BJ (cell line): Measurements from ENCODE around the gene SUGT1. TPM values are rescaled to one million over a fixed set of nuclear protein-coding genes. Genes with fewer than 3 reads are reported as not detected.

Experiments
- CTCF ChIA-PET: fragments of 350-600 bp; formaldehyde crosslinking; extraction: SDS; loops from one replicate; lab custom pipeline; 2021; ENCODE audit warnings: antibody characterized with exemption, inconsistent platforms; lab: Yijun Ruan, JAX
- POLR2A ChIA-PET: fragments of 300-600 bp; sonication (Branson Sonifier 250); formaldehyde crosslinking; extraction: SDS; loops from one replicate; lab custom pipeline; 2021; ENCODE audit warnings: antibody characterized with exemption; lab: Charles Lee
- DNase-seq: peaks from one replicate; pipeline ENCODE4 v3.0.0-alpha.2; 2011; ENCODE audit warnings: low read depth
- H3K27me3 ChIP-seq: 2 replicates; pipeline ENCODE4 v1.6.0; 2011; ENCODE audit warnings: low read length; ENCODE audit not compliant: control insufficient read depth, insufficient read depth
- H3K36me3 ChIP-seq: 2 replicates; pipeline ENCODE4 v1.5.1; 2011; ENCODE audit warnings: low read length; ENCODE audit not compliant: control insufficient read depth, insufficient read depth
- H3K4me3 ChIP-seq: 2 replicates; pipeline ENCODE4 v1.5.1; 2011; ENCODE audit warnings: low read depth, mild to moderate bottlenecking, control low read depth, low read length
- CTCF ChIP-seq: IDR thresholded peaks from 2 replicates; pipeline ENCODE4 v1.5.1; 2011; ENCODE audit warnings: low read depth, mild to moderate bottlenecking, control low read depth, inconsistent platforms, low read length, moderate library complexity; ENCODE audit not compliant: insufficient read depth
- polyA plus RNA-seq: library from polyadenylated mRNA; depleted of rRNA; stranded (reverse); fragments of >200 nt; gene quantifications from 2 replicates; pipeline ENCODE4 v1.2.3, GENCODE V29; 2011

SUGT1 gene
- polyA plus RNA-seq, 1 experiment = 28.5 TPM

- Histone ChIP-seq H3K4me3 (no peak overlapping the region), H3K27me3 (peaks cover 22% of the 10 kb centered on the region), H3K36me3 (no peaks in the 10 kb centered on the region)
- CTCF ChIA-PET = interaction anchor here (0.6 to 1.7 kb wide), 3 partner anchors 15 to 85 kb away, joined by 3 read pairs; partner anchors contain the start of gene SUGT1
- TF ChIP-seq CTCF = no peak
- POLR2A ChIA-PET = no interaction called here
- no peak for DNase-seq
Measured at GRCh38 chr13:52737451-52737850, 84.8 kb downstream of the SUGT1 start.

- no peak for TF ChIP-seq CTCF
- ChIA-PET CTCF (interaction anchor here (0.6 to 0.9 kb wide), 2 partner anchors 54 to 85 kb away, joined by 3 read pairs; partner anchors contain the start of gene SUGT1), POLR2A (no interaction called here)
- DNase-seq = no peak
- no peaks in the 10 kb centered on the region for H3K36me3 ChIP-seq
- no peak overlapping the region for H3K4me3 ChIP-seq
- peaks cover 22% of the 10 kb centered on the region for H3K27me3 ChIP-seq
Measured at GRCh38 chr13:52737965-52738364, 85.3 kb downstream of the SUGT1 start.

GRCh38 chr13:52738719-52739467, 86.3 kb downstream of the SUGT1 start:
- ChIA-PET CTCF (no interaction called here), POLR2A (no interaction called here)
- DNase-seq = no peak
- peak; percentile 32; the same call in 1 of the 2 replicates for TF ChIP-seq CTCF
- H3K4me3 ChIP-seq = no peak overlapping the region
- H3K36me3 ChIP-seq = no peaks in the 10 kb centered on the region
- peaks cover 22% of the 10 kb centered on the region for H3K27me3 ChIP-seq

GRCh38 chr13:52739468-52740071, 86.9 kb downstream of the SUGT1 start, which contains the start of gene CNMD:
Gene CNMD (minus strand): TSS chr13:52739820. CDS start chr13:52739701, 119 bp downstream.
- DNase-seq = no peak
- Histone ChIP-seq H3K4me3 (no peak within 1 kb of the TSS), H3K36me3 (no peaks in the 10 kb centered on the region), H3K27me3 (peaks cover 22% of the 10 kb centered on the region)
- no peak for TF ChIP-seq CTCF
- ChIA-PET CTCF (no interaction called here), POLR2A (no interaction called here)

- TF ChIP-seq CTCF = no peak
- Histone ChIP-seq H3K36me3 (no peaks in the 10 kb centered on the region), H3K4me3 (no peak overlapping the region), H3K27me3 (peaks cover 18% of the 10 kb centered on the region)
- ChIA-PET CTCF (no interaction called here), POLR2A (interaction anchor here (0.6 kb wide), 1 partner anchor 333 kb away, joined by 5 read pairs; no protein-coding TSS in a partner anchor)
- no peak for DNase-seq
Measured at GRCh38 chr13:52743569-52743968, 90.9 kb downstream of the SUGT1 start.
